Urothelium cell line (cell line): ENCODE measurements around the gene CD63.
A peak's percentile ranks its signal among the peaks of the same experiment; 100 is the strongest.

Experiments used
- DNase-seq: peaks from one replicate; pipeline ENCODE4 v3.0.0; 2011; ENCODE audit warnings: low spot score, mixed read lengths
- FAIRE-seq: peaks from 2 replicates; lab custom pipeline; 2011; peaks lifted over from hg19 to GRCh38; lab: Jason Lieb, UNC

Gene CD63

DNA sequence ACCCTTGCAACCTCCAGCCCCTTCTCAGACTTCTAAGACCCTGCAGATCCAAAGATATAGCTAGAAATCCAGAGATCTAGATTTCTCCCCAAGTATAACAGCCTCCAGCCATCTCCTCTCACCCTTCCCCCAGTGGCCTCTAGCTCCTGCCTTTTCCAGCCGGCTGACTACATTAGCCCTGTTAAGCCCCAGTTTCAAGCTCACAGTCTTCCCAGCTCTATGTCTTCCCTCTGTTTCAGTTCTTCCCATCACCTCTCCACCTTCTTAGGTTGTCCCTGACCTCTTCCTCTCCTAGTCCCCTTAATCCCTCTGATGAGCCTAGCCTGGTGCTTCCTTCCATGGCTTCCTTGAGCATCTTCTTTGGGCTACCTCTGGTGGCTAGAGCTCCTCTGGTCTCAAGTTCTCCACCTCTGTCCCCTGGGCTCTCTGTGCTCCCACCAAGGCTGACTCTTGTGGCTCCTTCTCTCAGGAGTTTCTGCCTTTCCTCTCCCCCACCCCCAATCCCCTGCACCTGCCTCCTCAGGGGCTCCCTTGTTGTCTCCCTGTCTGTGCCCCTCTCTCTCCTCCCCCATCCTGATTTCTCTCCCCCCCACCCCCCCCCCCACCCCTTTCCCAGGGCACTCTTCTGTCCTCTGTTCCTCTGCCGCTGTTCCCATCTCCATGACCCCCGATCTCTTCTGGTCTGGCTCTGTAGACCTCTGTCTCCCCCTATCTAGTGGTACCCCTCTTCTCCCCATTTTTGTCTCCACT is 13.3 kb upstream of the CD63 start:
- FAIRE-seq, result no peak
- no peak for DNase-seq

DNA sequence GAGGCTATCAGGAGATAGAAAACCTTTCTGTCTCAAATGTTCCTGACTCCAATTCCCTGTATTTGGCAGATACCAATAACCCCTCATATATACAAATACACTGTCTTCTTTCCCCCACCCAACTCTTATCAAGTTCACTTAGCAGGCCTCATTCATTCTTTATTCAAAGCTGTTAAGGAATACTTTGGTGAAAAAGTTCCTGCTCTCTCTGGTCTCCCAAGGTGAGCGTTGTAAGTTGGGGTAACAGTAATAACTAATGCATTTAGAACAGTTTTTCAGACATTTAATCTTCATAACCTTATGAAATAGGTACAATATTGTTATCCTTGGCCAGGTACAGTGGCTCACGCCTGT is 10.2 kb upstream of the CD63 start:
- DNase-seq, result no peak
- FAIRE-seq, result no peak

DNA sequence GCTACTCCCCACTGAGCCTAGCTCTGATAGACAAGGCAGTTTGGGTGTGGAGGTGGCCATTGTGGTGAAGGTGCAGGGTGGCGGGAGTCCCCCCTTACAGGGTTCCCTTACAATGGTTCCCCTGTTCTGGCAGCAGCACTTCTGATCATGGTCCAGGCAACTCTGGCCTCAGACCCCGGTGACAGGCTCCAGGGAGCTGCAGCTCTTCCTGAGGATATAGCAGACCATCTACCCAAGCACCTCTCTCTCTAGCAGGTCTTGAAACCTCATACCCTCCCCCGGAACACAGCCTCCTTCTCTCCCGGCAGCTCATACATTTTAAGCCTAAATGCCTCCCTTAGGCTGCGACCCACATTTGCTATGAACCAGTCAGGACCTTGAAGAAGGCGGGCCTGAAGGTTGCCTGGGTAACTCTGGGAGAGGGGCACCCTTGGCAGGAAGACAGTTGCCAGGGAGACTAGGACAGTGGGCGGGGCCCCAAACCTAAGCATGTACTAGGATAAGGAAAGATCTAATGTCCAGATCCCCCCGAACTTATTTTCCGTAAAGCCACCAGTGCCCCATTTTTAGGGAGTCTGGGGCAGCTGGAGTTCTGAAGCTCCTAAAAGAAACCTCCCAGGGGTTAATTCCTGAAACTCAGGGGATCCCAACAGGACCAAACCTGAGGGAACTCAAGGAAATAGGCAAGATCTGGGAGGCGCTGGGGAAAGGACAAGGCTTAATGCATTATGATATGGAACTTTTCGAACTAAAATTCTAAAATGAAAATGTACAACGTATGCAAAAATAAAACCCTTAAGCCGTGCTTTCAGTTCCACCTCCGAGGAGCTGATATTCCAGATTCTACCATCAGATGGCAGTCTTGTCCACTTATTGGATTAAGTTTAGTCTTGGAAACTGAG is 9.6 kb upstream of the CD63 start:
- DNase-seq (peak; percentile 81), FAIRE-seq (peak; percentile 35)

DNA sequence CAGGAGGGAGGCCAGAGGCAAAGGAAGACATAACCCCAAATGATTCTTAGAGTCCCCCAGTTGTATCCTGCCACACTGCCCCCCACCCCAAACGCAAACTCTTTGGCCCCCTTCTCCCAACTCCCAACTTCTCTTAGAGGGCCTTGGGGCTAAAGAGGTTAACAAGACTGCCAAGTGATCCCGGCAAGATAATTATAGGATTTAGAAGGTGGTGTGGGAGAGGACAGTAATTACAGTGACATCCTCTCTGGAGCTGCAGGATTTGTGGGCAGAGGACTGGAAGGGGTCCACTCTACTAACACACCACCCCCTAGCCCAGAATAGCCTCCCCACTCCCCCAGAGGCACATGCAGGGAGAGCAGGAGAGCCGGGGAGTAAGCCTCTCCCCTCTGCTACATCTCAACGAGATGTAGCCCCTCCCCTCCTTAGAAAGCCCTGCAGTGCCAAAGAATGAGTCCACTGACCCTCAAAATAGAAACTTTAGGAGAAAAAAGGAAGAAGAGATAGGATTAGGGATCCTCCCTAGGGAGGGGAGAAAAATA is 8.8 kb upstream of the CD63 start:
- FAIRE-seq (no peak), DNase-seq (no peak)

DNA sequence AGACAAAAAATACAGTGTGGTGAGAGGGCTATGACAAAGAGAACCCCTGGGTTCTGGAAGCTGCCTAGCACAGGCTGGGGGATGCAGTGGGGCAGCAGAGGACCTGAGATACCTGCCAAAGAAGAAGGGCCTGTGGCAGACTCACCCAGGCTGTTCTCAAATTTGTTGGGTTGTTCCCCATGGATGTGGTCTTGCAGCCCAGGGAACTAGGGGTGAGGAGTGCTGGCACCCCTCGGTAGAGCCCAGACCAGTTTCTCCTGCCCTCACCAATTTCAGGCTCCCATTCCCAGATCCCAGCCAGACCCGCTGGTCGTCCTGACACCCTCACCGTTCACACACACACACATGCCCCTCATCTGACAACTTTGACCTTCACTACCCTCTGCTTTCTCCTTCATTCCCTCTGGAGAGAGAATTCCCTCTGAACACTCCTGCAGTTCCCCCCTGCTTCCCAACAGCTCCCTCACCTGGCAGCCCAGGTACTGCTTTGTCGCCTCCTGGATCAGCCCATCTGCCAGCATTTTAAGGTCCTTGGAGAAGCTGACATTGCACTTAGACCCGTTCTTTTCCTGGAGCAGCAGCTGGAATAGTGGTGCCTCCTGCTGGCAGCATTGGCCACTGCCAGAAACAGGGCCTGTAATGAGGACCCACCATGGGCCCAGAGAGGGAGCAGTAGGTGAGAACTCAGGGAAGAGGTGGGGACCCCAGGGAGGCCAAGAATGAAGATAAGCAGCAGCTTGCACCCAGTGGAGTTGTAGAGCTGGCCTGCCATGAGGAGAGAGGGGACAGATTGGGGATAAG is 8.2 kb upstream of the CD63 start:
- DNase-seq (peak; percentile 28), FAIRE-seq (no peak)

DNA sequence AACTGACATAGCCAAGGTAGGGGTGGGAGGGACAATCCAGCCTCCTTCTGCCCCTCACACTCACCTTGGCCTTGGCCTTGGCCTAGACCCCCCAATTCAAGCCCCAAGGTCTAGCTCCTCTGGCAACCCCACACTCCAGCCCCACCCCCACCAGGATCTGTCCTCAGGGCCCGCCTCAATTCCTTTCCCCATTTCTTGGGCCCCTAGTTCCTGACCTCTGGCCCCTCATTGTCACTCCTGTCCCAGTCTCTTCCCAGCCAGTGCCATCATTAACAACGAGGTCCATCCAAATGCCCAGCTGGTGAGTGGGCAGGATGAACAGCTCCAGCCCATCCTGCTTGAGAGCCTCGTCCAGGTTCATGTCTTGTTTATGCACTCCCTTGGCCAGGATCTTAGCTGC is 7.3 kb upstream of the CD63 start:
- FAIRE-seq (no peak), DNase-seq (no peak)

DNA sequence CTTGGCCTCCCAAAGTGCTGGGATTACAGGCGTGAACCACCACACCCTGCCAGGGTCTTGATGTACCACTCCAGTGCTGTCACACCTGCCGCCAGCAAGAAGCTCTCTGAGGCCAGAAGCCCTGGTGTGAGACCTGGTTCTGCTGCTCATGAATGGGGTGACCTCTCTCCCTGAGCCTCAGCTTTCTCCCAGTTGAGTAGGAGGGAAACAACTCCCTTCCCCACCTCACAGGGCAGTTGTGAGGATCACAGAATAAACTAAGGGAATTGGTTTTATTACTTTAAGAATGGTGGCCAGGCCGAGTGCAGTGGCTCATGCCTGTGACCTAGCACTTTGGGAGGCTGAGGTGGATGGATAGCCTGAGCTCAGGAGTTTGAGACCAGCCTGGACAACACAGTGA is 5.8 kb upstream of the CD63 start:
- FAIRE-seq, result no peak

DNA sequence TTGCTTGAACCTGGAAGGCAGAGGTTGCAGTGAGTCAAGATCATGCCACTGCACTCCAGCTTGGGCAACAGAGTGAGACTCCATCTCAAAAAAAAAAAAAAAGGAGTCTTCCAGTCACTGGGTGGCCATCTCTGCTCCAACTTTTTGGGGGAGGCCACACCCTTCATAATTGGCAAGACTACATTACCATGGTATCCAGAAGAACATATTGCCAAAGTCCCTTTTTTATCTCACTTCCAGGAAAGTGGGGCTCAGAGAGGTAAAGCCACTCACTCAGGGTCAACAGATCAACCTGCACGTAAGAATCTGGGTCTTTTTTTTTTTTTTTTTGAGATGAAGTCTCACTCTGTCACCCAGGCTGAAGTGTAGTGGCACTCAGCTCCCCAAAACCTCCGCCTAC is 5.0 kb upstream of the CD63 start:
- FAIRE-seq, result no peak
- DNase-seq, result no peak

More for the DNA sequence above, 5.8 kb upstream of the CD63 start:
- no peak for DNase-seq

DNA sequence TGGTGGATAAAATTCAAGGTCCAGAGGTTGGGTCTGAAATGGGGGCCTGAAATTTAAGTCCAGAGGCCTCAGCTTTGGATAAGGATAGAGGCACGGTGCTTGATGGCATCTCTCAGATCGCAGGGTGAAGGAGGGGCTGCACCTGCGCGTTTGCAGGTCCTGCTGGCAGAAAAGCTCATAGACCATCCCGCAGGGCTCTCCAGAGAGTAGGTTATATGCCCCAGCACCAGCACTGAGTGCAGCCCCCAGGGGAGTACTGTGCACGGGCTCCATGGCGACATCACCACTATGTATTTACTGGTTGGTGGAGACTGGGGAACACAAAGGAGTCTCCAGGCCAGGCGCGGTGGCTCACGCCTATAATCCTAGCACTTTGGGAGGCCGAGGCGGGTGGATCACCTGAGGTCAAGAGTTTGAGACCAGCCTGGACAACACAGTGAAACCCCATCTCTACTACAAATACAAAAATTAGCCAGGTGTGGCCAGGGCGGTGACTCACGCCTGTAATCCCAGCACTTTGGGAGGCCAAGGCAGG is 4.3 kb upstream of the CD63 start:
- no peak for FAIRE-seq
- no peak for DNase-seq

DNA sequence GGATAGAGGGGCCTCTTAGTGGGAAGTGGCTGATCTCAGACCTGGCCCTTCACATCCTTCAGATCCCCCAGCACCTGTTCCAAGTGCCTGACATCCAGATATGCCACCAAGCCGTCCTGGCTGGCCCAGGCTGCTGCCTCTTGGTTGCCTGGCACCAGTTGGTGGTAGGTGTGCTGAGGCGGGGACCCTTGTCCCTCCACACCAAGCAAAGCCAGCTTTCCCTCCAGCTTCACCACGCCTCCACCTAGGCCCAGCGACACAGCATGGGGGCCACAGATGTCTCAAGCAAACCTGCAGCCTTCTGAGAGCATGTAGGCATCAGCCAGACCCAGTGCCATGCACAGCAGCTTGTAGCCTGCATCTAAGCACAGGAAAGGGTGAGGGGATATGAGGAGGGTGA is 3.5 kb upstream of the CD63 start:
- FAIRE-seq, result no peak
- DNase-seq, result no peak

DNA sequence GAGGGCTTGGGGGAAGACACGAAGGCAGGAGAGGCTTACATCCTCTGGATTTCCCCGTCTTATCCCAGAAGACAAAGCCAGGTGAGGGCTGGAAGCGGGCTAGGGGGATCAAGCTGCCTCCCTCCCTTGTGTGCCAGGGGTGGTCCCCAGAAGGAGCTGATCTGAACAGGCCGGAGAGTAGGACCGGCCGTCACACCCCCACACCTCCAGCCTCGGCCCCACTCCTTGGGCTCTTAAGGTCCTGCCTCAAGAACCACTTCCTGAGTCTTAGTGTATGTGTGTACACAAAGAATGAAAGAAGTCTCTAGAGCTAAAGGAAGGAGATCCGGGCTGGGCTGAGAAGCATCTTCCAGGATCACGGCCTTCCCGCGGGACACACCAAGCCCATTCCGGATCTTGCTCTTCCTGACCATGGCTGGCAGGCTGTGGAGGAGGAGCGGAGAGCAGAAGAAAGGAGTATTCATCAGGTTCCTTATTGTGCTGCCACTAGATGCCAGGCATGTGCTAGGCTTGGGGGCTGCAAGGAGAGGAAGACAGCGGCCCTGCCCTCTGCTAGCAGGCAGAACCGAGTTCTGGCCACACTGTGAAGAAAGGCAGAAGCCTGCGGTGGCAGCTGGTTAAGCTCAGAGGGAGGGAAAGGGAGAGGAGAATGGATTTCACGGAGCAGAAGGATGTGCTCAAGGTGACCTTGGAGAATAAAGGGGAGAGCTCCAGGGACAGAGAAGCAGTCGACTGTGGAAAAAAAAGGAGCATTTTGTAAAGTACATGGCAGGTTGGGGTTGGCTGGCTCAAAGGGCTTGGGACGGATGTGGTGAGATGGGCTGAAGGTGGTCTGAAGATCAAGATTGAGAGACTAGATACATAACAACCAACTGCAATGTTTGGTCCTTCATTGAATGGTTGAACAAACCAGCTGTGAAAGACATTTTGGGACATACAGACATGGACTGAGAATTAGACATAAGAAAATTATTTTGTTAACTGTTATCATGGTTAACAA is 1.3 kb upstream of the CD63 start:
- FAIRE-seq, result no peak

DNA sequence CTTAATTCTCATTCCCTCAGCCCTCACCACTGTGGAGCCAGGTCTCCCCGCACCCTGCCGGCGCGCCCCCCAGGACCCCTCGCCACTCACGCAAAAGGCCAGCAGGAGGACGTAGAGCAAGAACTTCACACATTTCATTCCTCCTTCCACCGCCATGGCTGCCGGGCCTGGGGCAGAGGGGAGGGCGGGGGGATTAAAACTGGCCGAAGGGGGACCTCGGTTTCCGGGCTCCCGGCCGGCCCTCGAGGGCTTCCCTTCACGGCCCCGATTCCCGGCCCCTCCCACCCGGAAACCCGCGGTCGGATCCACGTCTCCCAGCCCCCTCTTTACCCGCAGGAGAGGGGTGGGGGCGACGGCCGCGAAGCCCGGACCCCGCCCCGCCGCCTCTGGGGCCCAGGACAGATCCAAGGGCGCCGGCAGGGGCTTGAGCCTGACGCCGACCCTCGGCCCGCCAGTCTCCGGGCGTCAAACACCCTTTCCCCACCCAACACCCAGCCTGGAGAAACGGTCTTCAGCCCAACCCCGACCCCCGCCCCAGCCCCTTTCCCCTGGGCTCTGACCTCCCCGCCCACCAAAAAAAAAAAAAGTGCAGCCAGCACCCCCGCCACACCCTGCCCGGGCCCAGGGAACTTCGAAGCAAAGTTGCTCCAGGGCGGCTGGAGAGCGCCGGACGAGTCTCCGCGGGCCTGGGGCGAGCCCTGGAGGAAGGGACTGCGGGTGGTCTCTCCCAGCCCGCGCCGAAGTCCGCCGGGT is 447 bp downstream of the CD63 start:
- DNase-seq, result peak; percentile 73
- no peak for FAIRE-seq

More for the DNA sequence above, 1.3 kb upstream of the CD63 start:
- peak; percentile 44 for DNase-seq

DNA sequence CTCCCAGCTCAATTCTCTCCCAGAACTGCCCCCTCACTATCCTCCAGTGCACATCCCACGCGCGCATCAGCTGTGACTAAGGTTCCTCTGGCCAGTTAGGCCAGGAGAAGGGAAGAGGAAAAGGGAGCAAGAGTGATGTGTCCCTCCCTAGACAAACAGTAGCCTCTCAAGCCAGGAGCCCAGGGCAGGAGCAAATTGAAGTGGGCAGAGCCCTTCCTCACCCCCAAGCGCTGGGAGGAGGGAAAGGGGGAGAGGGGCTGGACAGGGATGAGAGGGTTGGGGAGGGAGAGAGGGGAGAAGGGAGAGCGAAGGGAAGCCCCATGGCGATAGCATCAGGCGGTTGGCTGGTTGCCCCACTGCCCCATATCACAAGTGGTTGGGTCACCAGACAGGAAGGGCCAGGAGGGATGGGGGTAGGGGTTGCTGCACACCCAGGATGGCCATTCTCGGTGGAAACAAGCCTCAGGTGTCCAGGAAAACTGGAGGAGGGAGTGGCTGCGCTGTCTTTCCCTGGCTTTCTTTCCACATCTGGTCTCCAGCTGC is 1.1 kb downstream of the CD63 start:
- DNase-seq, result no peak

DNA sequence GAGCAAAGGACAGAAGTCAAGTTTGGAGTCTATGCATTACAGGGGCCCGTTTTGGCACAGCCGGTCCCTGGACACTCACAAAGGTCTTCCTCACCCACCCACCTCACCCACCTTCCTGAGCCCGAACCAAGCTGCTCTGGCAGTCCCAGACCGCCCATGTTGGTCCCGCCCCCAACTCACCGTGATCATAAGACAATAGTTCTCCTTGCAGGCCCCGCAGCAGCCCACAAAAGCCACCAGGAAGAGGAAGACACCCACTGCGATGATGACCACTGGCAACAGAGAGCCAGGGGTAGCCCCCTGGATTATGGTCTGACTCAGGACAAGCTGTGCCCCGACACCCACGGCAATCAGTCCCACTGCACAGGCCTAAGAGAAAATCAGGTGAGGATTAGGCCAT is 1.8 kb downstream of the CD63 start:
- FAIRE-seq (no peak), DNase-seq (no peak)

More for the DNA sequence above, 1.1 kb downstream of the CD63 start:
- no peak for FAIRE-seq

DNA sequence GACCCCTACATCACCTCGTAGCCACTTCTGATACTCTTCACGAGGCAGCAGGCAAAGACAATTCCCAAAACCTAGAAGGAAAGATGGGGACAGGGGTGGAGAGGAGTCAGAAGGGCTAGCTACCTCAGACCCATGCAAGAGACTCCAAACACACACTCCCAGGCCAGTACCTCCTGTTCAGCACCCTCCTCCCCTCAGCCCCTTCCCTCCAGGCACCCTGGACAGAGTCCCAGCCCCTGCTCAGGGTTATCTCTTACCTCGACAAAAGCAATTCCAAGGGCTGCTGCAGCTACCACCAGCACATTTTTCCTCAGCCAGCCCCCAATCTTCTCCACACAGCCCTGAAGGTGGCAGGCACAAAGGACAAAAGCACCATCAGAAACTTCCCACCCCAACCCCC is 3.3 kb downstream of the CD63 start:
- no peak for DNase-seq
- no peak for FAIRE-seq

DNA sequence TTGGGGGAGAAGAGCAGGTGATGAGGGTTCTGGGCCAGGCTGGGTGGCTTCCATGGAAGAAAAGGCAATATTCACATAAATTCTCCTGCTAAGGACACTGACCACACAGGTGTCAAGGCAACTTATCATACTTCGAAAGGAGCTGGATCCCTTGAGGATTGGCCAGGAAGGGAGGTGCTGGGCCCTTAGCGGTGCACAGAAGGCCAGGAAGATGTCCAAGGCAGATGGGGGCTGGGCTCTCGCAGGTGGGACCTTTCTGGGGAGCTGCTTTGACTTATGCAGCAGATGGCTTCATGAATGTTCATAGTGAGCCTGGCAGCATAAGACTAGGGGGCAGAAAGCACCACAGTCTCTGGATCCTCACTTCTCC is 3.9 kb downstream of the CD63 start:
- no peak for FAIRE-seq
- no peak for DNase-seq

DNA sequence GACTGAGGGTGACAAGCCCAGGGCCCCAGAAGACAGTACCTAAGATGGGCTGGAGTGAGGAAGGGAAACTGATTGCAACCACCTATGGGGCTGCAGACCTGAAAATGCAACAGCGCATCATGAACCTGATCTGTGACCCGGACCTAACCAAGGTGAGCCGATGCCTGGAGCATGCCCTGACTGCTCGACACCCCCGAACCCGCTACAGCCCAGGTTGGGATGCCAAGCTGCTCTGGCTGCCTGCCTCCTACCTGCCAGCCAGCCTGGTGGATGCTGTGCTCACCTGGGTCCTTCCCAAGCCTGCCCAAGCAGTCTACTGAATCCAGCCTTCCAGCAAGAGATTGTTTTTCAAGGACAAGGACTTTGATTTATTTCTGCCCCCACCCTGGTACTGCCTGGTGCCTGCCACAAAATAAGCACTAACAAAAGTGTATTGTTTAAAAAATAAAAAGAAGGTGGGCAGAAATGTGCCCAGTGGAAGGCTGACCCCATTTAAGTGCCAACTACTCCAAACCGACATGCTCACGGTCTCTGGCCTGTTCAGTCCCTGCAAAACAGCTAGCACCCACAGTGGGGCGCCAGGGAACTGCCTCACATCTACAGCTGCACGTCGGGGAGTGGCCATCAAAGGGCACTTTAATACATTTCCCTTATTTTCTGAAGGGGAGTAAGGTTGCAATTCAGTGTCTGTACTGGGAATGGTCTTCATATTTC is 4.4 kb downstream of the CD63 start:
- DNase-seq (no peak), FAIRE-seq (no peak)
